GM12878 (cell line): Measurements from ENCODE around the gene CCZ1B. TPM values are rescaled to one million over a fixed set of nuclear protein-coding genes. Genes with fewer than 3 reads are reported as not detected.
A peak's percentile ranks its signal among the peaks of the same experiment; 100 is the strongest.
"Not testable (repeated sequence)": the region's sequence is repeated elsewhere in the genome, so short reads cannot be mapped to it uniquely, and the experiment has no call there.

Experiments
- ATAC-seq: fragments of 200-7000 bp; cut with Tn5 transposase; 3 replicates; pipeline ENCODE4 v1.9.1; 2020; ENCODE audit warnings: mild to moderate bottlenecking, moderate library complexity
- BruUV-seq: library from RNA; stranded (reverse); fragments of 400-500 nt; replicated peaks from 2 replicates; lab custom pipeline; 2021; lab: Mats Ljungman, UMichigan
- CTCF ChIA-PET: fragments of 300-600 bp; sonication (Branson Sonifier 250); formaldehyde crosslinking; extraction: SDS; loops from one replicate; lab custom pipeline; 2021; ENCODE audit warnings: inconsistent platforms; lab: Yijun Ruan, JAX
- POLR2A ChIA-PET: fragments of 350-600 bp; formaldehyde crosslinking; extraction: SDS; loops from one replicate; lab custom pipeline; 2021; ENCODE audit warnings: inconsistent platforms; lab: Charles Lee
- RAD21 ChIA-PET: fragments of 300-600 bp; sonication (Branson Sonifier 250); formaldehyde crosslinking; loops from one replicate; lab custom pipeline; 2023; ENCODE audit warnings: antibody characterized with exemption; ENCODE audit not compliant: unreplicated experiment; lab: Charles Lee
- SMC1A ChIA-PET: fragments of 300-600 bp; sonication (Branson Sonifier 250); formaldehyde crosslinking; loops from one replicate; lab custom pipeline; 2023; ENCODE audit not compliant: unreplicated experiment, uncharacterized antibody; lab: Charles Lee
- DNase-seq: peaks from one replicate; pipeline ENCODE4 v3.0.0-alpha.2; 2011; ENCODE audit warnings: low read depth, low spot score
- FAIRE-seq: peaks from 3 replicates; lab custom pipeline; 2011; peaks lifted over from hg19 to GRCh38; lab: Jason Lieb, UNC
- H2AFZ ChIP-seq: 2 replicates; pipeline ENCODE4 v1.6.0; 2011; ENCODE audit warnings: low read depth, low read length, control low read depth; ENCODE audit not compliant: control insufficient read depth
- H3K27ac ChIP-seq: 2 replicates; pipeline ENCODE4 v1.5.1; 2011; ENCODE audit warnings: control low read depth; ENCODE audit not compliant: control insufficient read depth, insufficient read depth
- H3K27me3 ChIP-seq, 2 experiments: replicated peaks in 1 of 2; 2 replicates each; pipeline versions ENCODE4 v1.6.0 to v1.6.1; 2011; ENCODE audit warnings: low read length in 1 of 2; ENCODE audit not compliant: control insufficient read depth in 2 of 2, insufficient read depth in 2 of 2
- H3K36me3 ChIP-seq, 2 experiments: 2 replicates each; pipeline ENCODE4 v1.5.1; 2011; ENCODE audit warnings: low read length in 1 of 2; ENCODE audit not compliant: control insufficient read depth in 2 of 2, insufficient read depth in 2 of 2
- H3K4me1 ChIP-seq: 2 replicates; pipeline ENCODE4 v1.6.1; 2011; ENCODE audit warnings: mild to moderate bottlenecking, low read length, moderate library complexity, mixed read lengths; ENCODE audit not compliant: control insufficient read depth, insufficient read depth
- H3K4me2 ChIP-seq: 2 replicates; pipeline ENCODE4 v1.6.0; 2011; ENCODE audit warnings: control low read depth; ENCODE audit not compliant: control insufficient read depth, insufficient read depth
- H3K4me3 ChIP-seq: fragments of 200-600 bp; sonication (generic); 2 replicates; pipeline ENCODE4 v1.5.1; 2016
- H3K79me2 ChIP-seq: 2 replicates; pipeline ENCODE4 v1.6.0; 2011; ENCODE audit warnings: low read length; ENCODE audit not compliant: control insufficient read depth, insufficient read depth
- H3K9ac ChIP-seq: 2 replicates; pipeline ENCODE4 v1.8.0; 2011; ENCODE audit warnings: low read length, control low read depth, mixed read lengths; ENCODE audit not compliant: control insufficient read depth, insufficient read depth
- H3K9me3 ChIP-seq: replicated peaks from 3 replicates; pipeline ENCODE4 v1.5.1; 2011; ENCODE audit warnings: mild to moderate bottlenecking, low read length; ENCODE audit not compliant: control insufficient read depth, insufficient read depth
- H4K20me1 ChIP-seq: 2 replicates; pipeline ENCODE4 v1.6.0; 2011; ENCODE audit not compliant: control insufficient read depth, insufficient read depth
- CREB1 ChIP-seq: IDR thresholded peaks from 2 replicates; pipeline ENCODE4 v1.6.1; 2012; ENCODE audit warnings: low read depth, mild to moderate bottlenecking, inconsistent platforms
- ETV6 ChIP-seq, 2 experiments: fragments of 450-650 bp in 1 of 2; IDR thresholded peaks in 1 of 2; conservative IDR thresholded peaks in 1 of 2; 2 replicates each; pipeline ENCODE4 v1.6.1; 2014; ENCODE audit warnings: antibody characterized with exemption in 1 of 2, borderline replicate concordance in 1 of 2, low read depth in 1 of 2, mild to moderate bottlenecking in 1 of 2, moderate library complexity in 1 of 2
- FOXK2 ChIP-seq: fragments of 450-650 bp; IDR thresholded peaks from 2 replicates; pipeline ENCODE4 v1.6.1; 2017; ENCODE audit warnings: mild to moderate bottlenecking, moderate library complexity
- GABPA ChIP-seq: IDR thresholded peaks from 2 replicates; pipeline ENCODE4 v1.6.1; 2014; ENCODE audit warnings: antibody characterized with exemption, low read depth, mild to moderate bottlenecking, inconsistent platforms
- HCFC1 ChIP-seq: fragments of 150-350 bp; IDR thresholded peaks from 2 replicates; pipeline ENCODE4 v1.6.1; 2014; ENCODE audit warnings: low read length
- MTA2 ChIP-seq: fragments of 450-650 bp; IDR thresholded peaks from 2 replicates; pipeline ENCODE4 v1.6.1; 2016; ENCODE audit warnings: low read depth, mild to moderate bottlenecking, moderate library complexity
- RELA ChIP-seq: fragments of 450-650 bp; IDR thresholded peaks from 2 replicates; pipeline ENCODE4 v1.8.0; 2014; ENCODE audit warnings: borderline replicate concordance; ENCODE audit not compliant: partially characterized antibody
- whole genome bisulfite sequencing: methylation state at CpG from one replicate; pipeline ENCODE4 v1.1.6; 2016; ENCODE audit warnings: low lambda C conversion rate; ENCODE audit not compliant: insufficient replicate concordance, insufficient coverage; ENCODE audit errors: missing lambda C conversion rate; 5-methylcytosine and 5-hydroxymethylcytosine counted together
- in situ Hi-C: fragments of 300-500 bp; cut with MboI; formaldehyde crosslinking; loops from 9 replicates; pipeline ENCODE4 v1.14.3; 2018; ENCODE audit warnings: mixed read lengths
- intact Hi-C: fragments of 100-400 bp; cut with micrococcal nuclease; formaldehyde crosslinking; loops from one replicate; pipeline ENCODE4 v1.14.2; 2022; ENCODE audit not compliant: unreplicated experiment
- polyA plus RNA-seq, 11 experiments: library from polyadenylated mRNA; depleted of rRNA in 4 of 11; unstranded in 6 of 11; stranded (reverse) in 5 of 11; fragments of >200 nt; fragmentation: Nextera tagmentation in 4 of 11; fragmentation: Illumina TruSeq in 1 of 11; extraction: Ambion mirVana in 4 of 11; extraction: Trizol in 1 of 11; gene quantifications; 1 replicate in 1 of 11; 2 replicates in 10 of 11; pipeline versions ENCODE4 v1.2.1 to v1.2.3, GENCODE V29; 2011 to 2016; ENCODE audit warnings: inconsistent platforms in 2 of 11, missing spikeins in 2 of 11, low read depth in 1 of 11
- total RNA-seq, 4 experiments: library from RNA; depleted of rRNA in 3 of 4; stranded (reverse); fragments of >200 nt in 3 of 4; fragmentation: Illumina TruSeq in 1 of 4; extraction: Trizol in 1 of 4; gene quantifications; 2 replicates each; pipeline versions ENCODE4 v1.2.1 to v1.2.3, GENCODE V29; 2013 to 2021
- TF ChIP-seq, protein P1 (sequence below): fragments of 450-650 bp; IDR thresholded peaks from 2 replicates; pipeline ENCODE4 v1.6.1; 2016; ENCODE audit warnings: mild to moderate bottlenecking
- TF ChIP-seq, protein P2 (sequence below): fragments of 450-650 bp; IDR thresholded peaks from 2 replicates; pipeline ENCODE4 v1.6.1; 2018; ENCODE audit warnings: mild to moderate bottlenecking, low read depth, moderate library complexity; ENCODE audit not compliant: partially characterized antibody

CCZ1B gene
- total and polyA plus RNA-seq, 10 of the 15 experiments (the other 5 are each of a cell fraction or from before 2014, with no cell fraction given): 18.0 to 91.6 (median 35.2) TPM

DNA sequence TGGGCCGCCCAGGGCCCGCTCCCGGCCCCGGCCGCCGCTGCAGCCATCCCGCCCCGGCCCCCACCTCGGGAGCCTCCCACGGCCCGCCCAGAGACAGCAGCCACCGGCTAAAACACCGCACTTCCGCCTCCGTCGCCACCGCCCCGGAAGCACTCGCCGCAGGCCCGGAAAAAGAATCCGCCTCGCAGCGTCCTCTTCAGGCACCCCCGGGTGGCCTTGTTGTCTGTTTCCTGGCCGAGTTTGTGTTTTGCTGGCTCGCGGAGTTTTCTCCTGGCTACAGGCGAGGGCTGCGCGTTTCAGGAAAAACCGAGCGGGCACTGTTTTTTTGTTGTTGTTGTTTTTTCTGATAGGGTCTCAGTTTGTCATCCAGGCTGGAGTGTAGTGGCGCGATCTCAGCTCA is at the start of gene CCZ1B (continued):
- TF ChIP-seq, protein P1, sequence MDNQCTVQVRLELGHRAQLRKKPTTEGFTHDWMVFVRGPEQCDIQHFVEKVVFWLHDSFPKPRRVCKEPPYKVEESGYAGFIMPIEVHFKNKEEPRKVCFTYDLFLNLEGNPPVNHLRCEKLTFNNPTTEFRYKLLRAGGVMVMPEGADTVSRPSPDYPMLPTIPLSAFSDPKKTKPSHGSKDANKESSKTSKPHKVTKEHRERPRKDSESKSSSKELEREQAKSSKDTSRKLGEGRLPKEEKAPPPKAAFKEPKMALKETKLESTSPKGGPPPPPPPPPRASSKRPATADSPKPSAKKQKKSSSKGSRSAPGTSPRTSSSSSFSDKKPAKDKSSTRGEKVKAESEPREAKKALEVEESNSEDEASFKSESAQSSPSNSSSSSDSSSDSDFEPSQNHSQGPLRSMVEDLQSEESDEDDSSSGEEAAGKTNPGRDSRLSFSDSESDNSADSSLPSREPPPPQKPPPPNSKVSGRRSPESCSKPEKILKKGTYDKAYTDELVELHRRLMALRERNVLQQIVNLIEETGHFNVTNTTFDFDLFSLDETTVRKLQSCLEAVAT: 0 out of 2 replicates have a peak, but pooled peaks have one; percentile 36
- TF ChIP-seq ETV6 (conservative IDR thresholded peaks at IDR 0.05 in 1 of 2, IDR thresholded peaks at IDR 0.05 in 1 of 2; ENCODE audit: borderline replicate concordance in 1 of 2, low read depth in 1 of 2): peak in 1 of 2 experiments; percentile 83; a peak in 2 of 4 replicates
- TF ChIP-seq CREB1: 0 out of 2 replicates have a peak, but pooled peaks have one; percentile 49
- TF ChIP-seq FOXK2: peak; percentile 48; the same call in 1 of the 2 replicates
- peak; percentile 28 for TF ChIP-seq RELA
- peak; percentile 69 for TF ChIP-seq MTA2
- peak; percentile 86 for TF ChIP-seq GABPA
- TF ChIP-seq HCFC1: peak; percentile 48
- TF ChIP-seq, protein P2, sequence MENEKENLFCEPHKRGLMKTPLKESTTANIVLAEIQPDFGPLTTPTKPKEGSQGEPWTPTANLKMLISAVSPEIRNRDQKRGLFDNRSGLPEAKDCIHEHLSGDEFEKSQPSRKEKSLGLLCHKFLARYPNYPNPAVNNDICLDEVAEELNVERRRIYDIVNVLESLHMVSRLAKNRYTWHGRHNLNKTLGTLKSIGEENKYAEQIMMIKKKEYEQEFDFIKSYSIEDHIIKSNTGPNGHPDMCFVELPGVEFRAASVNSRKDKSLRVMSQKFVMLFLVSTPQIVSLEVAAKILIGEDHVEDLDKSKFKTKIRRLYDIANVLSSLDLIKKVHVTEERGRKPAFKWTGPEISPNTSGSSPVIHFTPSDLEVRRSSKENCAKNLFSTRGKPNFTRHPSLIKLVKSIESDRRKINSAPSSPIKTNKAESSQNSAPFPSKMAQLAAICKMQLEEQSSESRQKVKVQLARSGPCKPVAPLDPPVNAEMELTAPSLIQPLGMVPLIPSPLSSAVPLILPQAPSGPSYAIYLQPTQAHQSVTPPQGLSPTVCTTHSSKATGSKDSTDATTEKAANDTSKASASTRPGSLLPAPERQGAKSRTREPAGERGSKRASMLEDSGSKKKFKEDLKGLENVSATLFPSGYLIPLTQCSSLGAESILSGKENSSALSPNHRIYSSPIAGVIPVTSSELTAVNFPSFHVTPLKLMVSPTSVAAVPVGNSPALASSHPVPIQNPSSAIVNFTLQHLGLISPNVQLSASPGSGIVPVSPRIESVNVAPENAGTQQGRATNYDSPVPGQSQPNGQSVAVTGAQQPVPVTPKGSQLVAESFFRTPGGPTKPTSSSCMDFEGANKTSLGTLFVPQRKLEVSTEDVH: peak; percentile 69
- TF ChIP-seq, all 136 proteins: peak for 19; not testable (repeated sequence) for 117

DNA sequence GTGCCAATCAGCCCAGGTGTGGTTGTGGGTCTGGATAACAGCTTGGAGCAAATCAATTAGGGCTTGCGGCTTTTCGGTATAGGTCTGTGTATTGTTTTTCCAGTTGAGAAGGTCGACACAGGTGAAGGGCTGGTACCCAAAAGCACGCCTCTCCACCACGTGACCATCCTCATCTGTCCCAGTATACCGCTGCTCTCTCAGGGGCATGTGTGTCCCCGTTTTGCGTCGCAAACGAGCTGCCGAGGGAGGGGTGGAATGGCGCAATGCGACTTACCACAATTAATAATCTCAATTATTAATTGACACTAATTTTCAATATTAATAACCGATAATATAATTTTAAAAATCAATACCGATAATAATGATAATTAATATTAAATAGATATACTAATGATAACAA is 48.9 kb upstream of the CCZ1B start:
- DNase-seq: not testable (repeated sequence)

DNA sequence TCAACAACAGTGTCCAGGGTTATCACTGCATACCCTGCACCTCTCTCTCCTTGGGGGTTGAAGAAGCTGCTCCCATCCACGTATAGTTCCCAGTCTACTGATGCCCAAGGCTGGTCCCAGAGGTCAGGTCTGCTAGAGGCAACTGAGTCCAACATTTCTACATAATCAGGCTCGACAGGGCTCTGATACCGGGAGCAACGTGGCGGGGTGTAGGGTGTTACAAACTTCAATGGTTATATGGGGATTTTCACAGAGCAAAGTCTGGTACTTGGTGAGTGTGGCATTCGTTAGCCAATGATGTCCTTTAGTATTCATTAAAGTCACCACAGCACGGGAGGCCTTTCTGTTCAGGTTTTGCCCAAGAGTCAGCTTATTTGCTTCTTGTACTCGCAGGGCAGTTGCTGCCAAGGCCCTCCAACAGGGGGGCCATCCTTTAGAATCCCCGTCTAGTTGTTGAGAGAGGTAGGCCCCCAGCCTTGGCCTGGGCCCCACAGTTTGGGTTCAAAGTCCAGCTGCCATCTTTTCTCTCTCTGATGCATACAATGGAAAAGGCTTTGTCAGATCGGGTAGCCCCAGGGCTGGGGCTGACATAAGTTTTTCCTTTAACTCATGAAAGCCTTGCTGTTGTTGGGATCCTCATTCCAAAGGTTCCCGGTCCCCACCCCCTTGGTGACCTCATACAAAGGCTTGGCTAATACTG is 46.3 kb upstream of the CCZ1B start:
- POLR2A ChIA-PET, CTCF ChIA-PET, RAD21 ChIA-PET, H3K79me2 ChIP-seq, in situ Hi-C loops, BruUV-seq, H3K4me3 ChIP-seq, DNase-seq, H4K20me1 ChIP-seq, H3K9ac ChIP-seq, H3K36me3 ChIP-seq, H3K9me3 ChIP-seq, H3K4me2 ChIP-seq, H3K27ac ChIP-seq, H3K4me1 ChIP-seq, H2AFZ ChIP-seq, H3K27me3 ChIP-seq, ATAC-seq, FAIRE-seq, intact Hi-C loops: not testable (repeated sequence)
- WGBS: 24% methylated on average over 11 of the region's 11 CpGs
- SMC1A ChIA-PET: interaction anchor here (1.0 kb wide), 1 partner anchor 357 kb away, joined by 3 read pairs; no protein-coding TSS in a partner anchor

More for the DNA sequence above, 48.9 kb upstream of the CCZ1B start:
- H3K9ac ChIP-seq, ATAC-seq, H3K36me3 ChIP-seq, FAIRE-seq, H3K4me3 ChIP-seq, H3K9me3 ChIP-seq, in situ Hi-C loops, BruUV-seq, H3K79me2 ChIP-seq, H4K20me1 ChIP-seq, H3K27ac ChIP-seq, intact Hi-C loops, H2AFZ ChIP-seq, H3K4me2 ChIP-seq, H3K4me1 ChIP-seq, POLR2A ChIA-PET, SMC1A ChIA-PET, RAD21 ChIA-PET, CTCF ChIA-PET, H3K27me3 ChIP-seq: not testable (repeated sequence)
- 69% methylated on average over 15 of the region's 15 CpGs for WGBS
